Testis (tissue), 2 donors: ENCODE data around the gene AIFM3.

Source experiments
- POLR2A ChIP-seq: fragments of 450-650 bp; IDR thresholded peaks from one replicate; pipeline ENCODE4 v1.6.1; 2017; ENCODE audit warnings: antibody characterized with exemption, mild to moderate bottlenecking, moderate library complexity
- TF ChIP-seq, protein P1 (sequence below), 3 experiments: fragments of 450-650 bp in 2 of 3; fragments of 200-600 bp in 1 of 3; sonication (generic) in 1 of 3; IDR thresholded peaks; one replicate each; pipeline ENCODE4 v1.5.1; 2016 to 2019; ENCODE audit warnings: antibody characterized with exemption in 3 of 3, mild to moderate bottlenecking in 2 of 3, moderate library complexity in 1 of 3

DNA sequence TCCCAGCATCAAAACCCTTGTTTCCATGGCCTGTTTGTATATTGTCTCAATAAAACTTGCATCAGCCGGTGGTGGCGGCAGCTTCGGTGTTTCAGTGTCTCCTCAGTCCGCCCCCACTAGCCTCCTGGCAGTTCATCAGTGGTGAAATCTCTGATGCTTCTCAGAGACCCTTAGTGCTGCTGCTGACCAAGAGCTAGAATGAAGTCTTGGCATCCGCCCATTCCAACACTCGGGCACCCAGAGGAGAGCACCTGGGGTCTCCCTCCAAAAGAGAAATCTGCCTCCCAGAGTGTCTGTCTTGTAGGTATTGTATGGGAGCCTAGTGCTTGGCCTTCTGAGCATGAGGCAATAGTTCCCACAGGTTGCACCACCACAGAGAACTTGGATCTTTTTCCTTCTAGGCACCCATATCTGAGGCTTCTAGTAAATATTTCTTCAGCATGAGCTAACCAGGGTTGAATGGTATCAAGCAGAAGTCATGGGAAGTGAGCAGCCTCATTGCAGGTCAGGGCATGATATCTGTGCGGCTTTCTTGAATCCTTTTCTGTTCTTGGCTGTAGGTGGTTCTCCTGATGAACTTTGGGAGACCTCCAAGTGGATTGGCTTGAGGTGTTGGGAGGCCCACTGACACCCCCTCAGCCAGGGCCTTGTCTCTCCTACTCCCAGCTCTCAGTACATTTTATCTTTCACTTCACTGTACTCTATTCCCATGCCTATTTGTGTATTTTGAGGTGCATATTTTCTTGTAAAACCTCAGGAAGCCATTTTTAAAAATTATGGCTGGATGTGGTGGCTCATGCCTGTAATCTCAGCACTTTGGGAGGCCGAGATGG lies 13.2 kb upstream of the AIFM3 start:
- TF ChIP-seq, protein P1, sequence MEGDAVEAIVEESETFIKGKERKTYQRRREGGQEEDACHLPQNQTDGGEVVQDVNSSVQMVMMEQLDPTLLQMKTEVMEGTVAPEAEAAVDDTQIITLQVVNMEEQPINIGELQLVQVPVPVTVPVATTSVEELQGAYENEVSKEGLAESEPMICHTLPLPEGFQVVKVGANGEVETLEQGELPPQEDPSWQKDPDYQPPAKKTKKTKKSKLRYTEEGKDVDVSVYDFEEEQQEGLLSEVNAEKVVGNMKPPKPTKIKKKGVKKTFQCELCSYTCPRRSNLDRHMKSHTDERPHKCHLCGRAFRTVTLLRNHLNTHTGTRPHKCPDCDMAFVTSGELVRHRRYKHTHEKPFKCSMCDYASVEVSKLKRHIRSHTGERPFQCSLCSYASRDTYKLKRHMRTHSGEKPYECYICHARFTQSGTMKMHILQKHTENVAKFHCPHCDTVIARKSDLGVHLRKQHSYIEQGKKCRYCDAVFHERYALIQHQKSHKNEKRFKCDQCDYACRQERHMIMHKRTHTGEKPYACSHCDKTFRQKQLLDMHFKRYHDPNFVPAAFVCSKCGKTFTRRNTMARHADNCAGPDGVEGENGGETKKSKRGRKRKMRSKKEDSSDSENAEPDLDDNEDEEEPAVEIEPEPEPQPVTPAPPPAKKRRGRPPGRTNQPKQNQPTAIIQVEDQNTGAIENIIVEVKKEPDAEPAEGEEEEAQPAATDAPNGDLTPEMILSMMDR (IDR thresholded peaks at IDR 0.05), result no peak
- no peak for TF ChIP-seq POLR2A
